Small intestine (tissue), 7 donors: ENCODE results near the gene FAM187B. TPM values are rescaled to one million over a fixed set of nuclear protein-coding genes. Genes with fewer than 3 reads are reported as not detected.
A peak's percentile ranks its signal among the peaks of the same experiment; 100 is the strongest.
"Not testable (repeated sequence)": the region's sequence is repeated elsewhere in the genome, so short reads cannot be mapped to it uniquely, and the experiment has no call there.

ENCODE experiments used
- DNase-seq, 2 donors: peaks; one replicate each; pipeline versions ENCODE4 v3.0.0 to v3.0.0-alpha.2; 2013
- FAIRE-seq: peaks from 2 replicates; lab custom pipeline; 2012; peaks lifted over from hg19 to GRCh38; lab: Jason Lieb, UNC
- H3K27ac ChIP-seq, 3 donors: one replicate each; pipeline ENCODE4 v1.5.1; 2013; ENCODE audit warnings: low read length in 2 of 3, mild to moderate bottlenecking in 2 of 3, control low read depth in 1 of 3, inconsistent platforms in 1 of 3, low read depth in 1 of 3, moderate library complexity in 1 of 3
- H3K27me3 ChIP-seq, 3 donors: one replicate each; pipeline ENCODE4 v1.6.1; 2013; ENCODE audit warnings: low read length in 3 of 3, inconsistent platforms in 1 of 3; ENCODE audit not compliant: control insufficient read depth in 3 of 3, insufficient read depth in 3 of 3
- H3K36me3 ChIP-seq, 3 donors: one replicate each; pipeline ENCODE4 v1.6.1; 2013; ENCODE audit warnings: low read length in 3 of 3, inconsistent platforms in 1 of 3, low read depth in 1 of 3, mild to moderate bottlenecking in 1 of 3, moderate library complexity in 1 of 3; ENCODE audit not compliant: control insufficient read depth in 3 of 3, insufficient read depth in 2 of 3
- H3K4me1 ChIP-seq, 3 donors: one replicate each; pipeline ENCODE4 v1.6.1; 2013; ENCODE audit warnings: low read length in 2 of 3, inconsistent platforms in 1 of 3, low read depth in 1 of 3, mild to moderate bottlenecking in 1 of 3, moderate library complexity in 1 of 3; ENCODE audit not compliant: control insufficient read depth in 3 of 3, insufficient read depth in 2 of 3
- H3K4me3 ChIP-seq, 3 donors: one replicate each; pipeline ENCODE4 v1.5.1; 2013; ENCODE audit warnings: low read length in 3 of 3, control low read depth in 1 of 3, inconsistent platforms in 1 of 3, low read depth in 1 of 3, mild to moderate bottlenecking in 1 of 3, moderate library complexity in 1 of 3
- H3K9me3 ChIP-seq, 2 donors: one replicate each; pipeline ENCODE4 v1.6.1; 2013; ENCODE audit warnings: low read depth in 1 of 2, low read length in 1 of 2; ENCODE audit not compliant: control insufficient read depth in 2 of 2, insufficient read depth in 1 of 2
- WGBS, 3 donors: extraction: QIAGEN DNeasy Blood & Tissue Kit; methylation state at CpG; one replicate each; pipeline ENCODE4 v1.1.7; 2013; 5-methylcytosine and 5-hydroxymethylcytosine counted together
- polyA plus RNA-seq, 4 donors: library from polyadenylated mRNA; stranded (reverse) in 3 of 4; unstranded in 1 of 4; fragments of 200-250 nt in 3 of 4; fragments of 120-200 nt in 1 of 4; gene quantifications; one replicate each; pipeline versions ENCODE4 v1.2.1 to v1.2.3, GENCODE V29; 2013
- donor health status: healthy with polysubstance abuse.
- donor health status: control.
- donor health status: control.
- donor health status: Bipolar disorder and iron deficiency.
- donor health status: healthy.

Gene FAM187B
- polyA plus RNA-seq, 4 donors: not detected

DNA sequence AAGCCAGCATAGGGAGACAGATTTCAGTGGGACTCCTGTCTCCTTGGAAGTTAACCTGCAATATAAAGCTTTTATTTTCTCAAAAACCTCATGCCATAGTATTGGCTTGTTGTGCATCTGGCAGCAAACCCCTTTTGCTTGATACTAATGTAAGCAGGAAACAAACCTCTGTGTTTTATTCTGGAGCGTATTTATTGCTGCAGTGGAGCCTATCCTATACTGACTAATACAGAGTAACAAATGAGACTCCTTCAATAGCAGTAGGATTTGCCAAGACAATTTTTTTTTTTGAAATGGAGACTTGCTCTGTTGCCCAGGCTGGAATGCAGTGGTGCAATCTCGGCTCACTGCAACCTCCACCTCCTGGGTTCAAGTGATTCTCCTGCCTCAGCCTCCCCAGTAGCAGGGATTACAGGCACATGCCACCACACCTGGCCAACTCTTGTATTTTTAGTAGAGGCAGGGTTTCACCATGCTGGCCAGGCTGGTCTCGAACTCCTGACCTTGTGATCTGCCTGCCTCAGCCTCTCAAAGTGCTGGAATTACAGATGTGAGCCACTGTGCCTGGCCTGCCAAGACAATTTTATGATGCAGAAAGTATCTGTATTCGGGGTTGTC lies 7.5 kb downstream of the FAM187B start:
- DNase-seq: not testable (repeated sequence)
- H3K27ac ChIP-seq: peak overlapping the region in 2 of 3 donors; percentile 41 to 74
- 87 to 91% (median 91%) methylated on average over 4 of the region's 4 CpGs for WGBS, 3 donors

GRCh38 chr19:35220315-35220921 lies 8.1 kb downstream of the FAM187B start:
- FAIRE-seq (no peak), DNase-seq (peak; percentile 49 to 55)
- Histone ChIP-seq H3K4me1 (peaks cover 0 to 15% (median 0%) of the 10 kb centered on the region in 3 donors), H3K4me3 (no peak overlapping the region), H3K27ac (peak overlapping the region in 2 of 3 donors; percentile 41 to 74), H3K27me3 (no peaks in the 10 kb centered on the region), H3K36me3 (no peaks in the 10 kb centered on the region), H3K9me3 (peaks cover 0 to 26% of the 10 kb centered on the region in 2 donors)
- WGBS, 3 donors: 28 to 50% (median 43%) methylated on average over 3 of the region's 3 CpGs

More for the DNA sequence above, 7.5 kb downstream of the FAM187B start:
- H3K36me3 ChIP-seq, H3K4me3 ChIP-seq, FAIRE-seq, H3K27me3 ChIP-seq: not testable (repeated sequence)
- H3K4me1 ChIP-seq: peaks cover 0 to 19% (median 0%) of the 10 kb centered on the region in 3 donors
- peaks cover 0 to 26% of the 10 kb centered on the region in 2 donors for H3K9me3 ChIP-seq

DNA sequence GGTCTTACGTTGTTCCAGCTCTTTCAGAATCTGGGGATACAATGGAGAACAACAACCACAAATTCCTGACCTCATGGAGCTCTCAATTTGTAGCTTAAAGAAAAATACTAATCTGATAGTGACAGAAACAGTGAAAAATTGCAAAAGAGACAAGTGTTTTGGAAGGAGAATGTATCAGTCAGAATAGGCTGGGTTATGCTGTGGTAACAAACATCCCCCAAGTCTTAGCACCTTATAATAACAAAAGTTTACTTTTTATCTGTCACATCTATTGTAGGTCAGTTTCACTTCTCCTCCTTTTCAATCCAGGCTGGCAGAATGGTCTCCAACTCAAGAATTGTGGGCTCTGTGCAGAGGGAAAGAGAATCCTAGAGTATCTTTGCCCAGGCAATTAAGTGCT lies 9.5 kb downstream of the FAM187B start:
- WGBS, 3 donors: 75 to 96% (median 92%) methylated on average over 1 of the region's 1 CpG
- DNase-seq (no peak), FAIRE-seq (no peak)
- no peak overlapping the region for H3K27ac ChIP-seq
- no peaks in the 10 kb centered on the region for H3K36me3 ChIP-seq
- no peaks in the 10 kb centered on the region for H3K27me3 ChIP-seq
- peaks cover 0 to 26% of the 10 kb centered on the region in 2 donors for H3K9me3 ChIP-seq
- no peak overlapping the region for H3K4me3 ChIP-seq
- H3K4me1 ChIP-seq: peaks cover 0 to 14% (median 2%) of the 10 kb centered on the region in 3 donors

DNA sequence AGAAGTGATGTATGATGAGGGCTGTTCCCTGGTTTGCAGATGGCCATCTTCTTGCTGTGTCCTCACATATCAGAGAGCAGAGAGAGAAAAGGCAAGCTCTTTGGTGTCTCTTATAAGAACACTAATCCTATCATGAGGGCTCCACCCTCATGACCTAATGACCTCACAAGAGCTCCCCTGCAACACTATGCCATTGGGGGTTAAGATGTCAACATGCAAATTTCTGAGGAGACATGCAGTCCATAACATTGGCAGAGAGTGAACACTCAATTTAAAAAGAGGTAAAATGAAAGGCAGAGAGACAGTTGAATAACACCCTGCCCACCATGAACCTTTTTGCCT lies 10.9 kb downstream of the FAM187B start:
- Histone ChIP-seq H3K36me3 (no peaks in the 10 kb centered on the region), H3K27me3 (no peaks in the 10 kb centered on the region), H3K4me3 (no peak overlapping the region), H3K27ac (no peak overlapping the region), H3K9me3 (peaks cover 0 to 18% of the 10 kb centered on the region in 2 donors), H3K4me1 (peaks cover 0 to 19% (median 2%) of the 10 kb centered on the region in 3 donors)
- FAIRE-seq: no peak
- DNase-seq: no peak

DNA sequence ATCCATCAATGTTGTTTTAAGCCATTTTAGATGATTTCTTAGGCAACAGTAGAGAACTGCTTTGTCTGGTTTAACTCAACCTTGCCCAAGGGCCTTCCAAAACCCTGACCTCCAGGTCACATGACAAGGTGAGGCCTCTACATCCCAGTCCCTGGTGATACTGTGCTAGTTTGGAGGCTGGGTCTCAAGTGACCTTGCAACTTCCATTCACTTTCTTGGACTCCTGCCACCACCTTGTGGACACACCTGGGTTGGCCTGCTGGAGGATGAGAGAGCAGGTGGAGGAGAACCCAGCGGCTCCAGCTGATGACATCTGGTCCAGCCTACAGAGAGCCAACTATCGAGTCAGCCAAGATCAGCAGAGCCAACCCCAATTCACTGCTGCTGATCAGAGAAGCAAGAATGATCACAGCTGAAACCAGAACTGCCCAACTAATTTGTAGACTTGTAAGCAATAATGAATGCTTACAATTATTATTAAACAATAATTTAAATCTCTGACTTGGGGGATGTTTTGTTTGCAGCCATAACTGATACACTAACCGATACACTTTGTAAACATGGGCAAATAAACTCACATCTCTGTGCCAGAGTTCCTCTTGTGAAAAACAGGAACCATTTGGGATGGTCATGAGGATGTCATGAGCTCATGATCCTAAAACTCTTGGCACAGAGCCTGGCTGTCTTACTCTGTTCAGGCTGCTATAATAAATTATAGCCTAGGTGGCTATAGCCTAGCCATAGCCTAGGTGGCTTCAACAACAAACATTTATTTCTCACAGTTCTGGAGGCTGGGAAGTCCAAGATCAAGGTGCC lies 11.5 kb downstream of the FAM187B start:
- peaks cover 0 to 19% (median 2%) of the 10 kb centered on the region in 3 donors for H3K4me1 ChIP-seq
- no peaks in the 10 kb centered on the region for H3K36me3 ChIP-seq
- DNase-seq: peak in 1 of 2 donors; percentile 52
- WGBS, 3 donors: 41 to 67% (median 51%) methylated on average over 3 of the region's 3 CpGs
- H3K9me3 ChIP-seq: peaks cover 0 to 16% of the 10 kb centered on the region in 2 donors
- H3K27ac ChIP-seq: no peak overlapping the region
- H3K27me3 ChIP-seq: no peaks in the 10 kb centered on the region
- H3K4me3 ChIP-seq: no peak overlapping the region
- FAIRE-seq: no peak

GRCh38 chr19:35216016-35216832 lies 12.3 kb downstream of the FAM187B start:
- Histone ChIP-seq H3K9me3 (peaks cover 0 to 16% of the 10 kb centered on the region in 2 donors), H3K36me3 (no peaks in the 10 kb centered on the region), H3K27ac (no peak overlapping the region), H3K4me1 (peaks cover 0 to 19% (median 2%) of the 10 kb centered on the region in 3 donors), H3K27me3 (no peaks in the 10 kb centered on the region), H3K4me3 (no peak overlapping the region)
- DNase-seq: no peak
- WGBS, 3 donors: 81 to 82% (median 82%) methylated on average over 8 of the region's 8 CpGs
- no peak for FAIRE-seq

GRCh38 chr19:35214766-35215422 lies 13.6 kb downstream of the FAM187B start:
- no peak for FAIRE-seq
- Histone ChIP-seq H3K27ac (no peak overlapping the region), H3K4me1 (peaks cover 0 to 11% (median 2%) of the 10 kb centered on the region in 3 donors), H3K4me3 (no peak overlapping the region), H3K36me3 (no peaks in the 10 kb centered on the region), H3K27me3 (no peaks in the 10 kb centered on the region), H3K9me3 (peaks cover 0 to 16% of the 10 kb centered on the region in 2 donors)
- DNase-seq: no peak
- WGBS, 3 donors: 71 to 76% (median 74%) methylated on average over 7 of the region's 7 CpGs
